AG04449 (cell line): Measurements from ENCODE around the gene AMHR2.
A peak's percentile ranks its signal among the peaks of the same experiment; 100 is the strongest.
"Not testable (repeated sequence)": the region's sequence is repeated elsewhere in the genome, so short reads cannot be mapped to it uniquely, and the experiment has no call there.

Experiments used
- CTCF ChIA-PET: fragments of 350-600 bp; formaldehyde crosslinking; extraction: SDS; loops from one replicate; lab custom pipeline; 2021; ENCODE audit warnings: antibody characterized with exemption; lab: Yijun Ruan, JAX
- POLR2A ChIA-PET: fragments of 400-600, 350-600 bp; formaldehyde crosslinking; extraction: SDS; loops from one replicate; lab custom pipeline; 2020; ENCODE audit warnings: antibody characterized with exemption, inconsistent platforms; lab: Yijun Ruan, JAX
- DNase-seq: peaks from one replicate; pipeline ENCODE4 v3.0.0-alpha.2; 2010; ENCODE audit warnings: low read depth, low spot score
- H3K4me3 ChIP-seq: 2 replicates; pipeline ENCODE4 v1.5.1; 2011; ENCODE audit warnings: low read depth, mild to moderate bottlenecking, control low read depth, low read length
- TF ChIP-seq, protein P1 (sequence below): IDR thresholded peaks from one replicate; pipeline ENCODE4 v1.5.1; 2011; ENCODE audit warnings: mild to moderate bottlenecking, moderate library complexity, low read length, control low read depth, inconsistent platforms; ENCODE audit not compliant: insufficient read depth; ENCODE audit errors: missing control alignments

AMHR2 gene

DNA sequence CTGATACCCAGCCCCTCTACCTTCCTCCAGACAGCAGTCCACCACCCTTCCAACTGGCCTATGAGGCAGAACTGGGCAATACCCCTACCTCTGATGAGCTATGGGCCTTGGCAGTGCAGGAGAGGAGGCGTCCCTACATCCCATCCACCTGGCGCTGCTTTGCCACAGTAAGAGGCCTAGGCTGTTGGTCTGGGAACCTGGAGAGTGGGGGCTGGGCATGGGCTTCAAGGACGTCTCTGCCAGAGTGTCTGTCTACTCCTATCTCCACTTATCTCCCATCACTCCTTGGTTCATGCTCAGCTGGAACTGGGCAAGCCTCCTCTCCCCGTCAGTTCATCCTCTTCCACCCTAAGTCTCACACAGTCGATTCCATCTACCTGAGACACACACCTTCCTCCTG lies 6.5 kb downstream of the AMHR2 start:
- TF ChIP-seq, protein P1, sequence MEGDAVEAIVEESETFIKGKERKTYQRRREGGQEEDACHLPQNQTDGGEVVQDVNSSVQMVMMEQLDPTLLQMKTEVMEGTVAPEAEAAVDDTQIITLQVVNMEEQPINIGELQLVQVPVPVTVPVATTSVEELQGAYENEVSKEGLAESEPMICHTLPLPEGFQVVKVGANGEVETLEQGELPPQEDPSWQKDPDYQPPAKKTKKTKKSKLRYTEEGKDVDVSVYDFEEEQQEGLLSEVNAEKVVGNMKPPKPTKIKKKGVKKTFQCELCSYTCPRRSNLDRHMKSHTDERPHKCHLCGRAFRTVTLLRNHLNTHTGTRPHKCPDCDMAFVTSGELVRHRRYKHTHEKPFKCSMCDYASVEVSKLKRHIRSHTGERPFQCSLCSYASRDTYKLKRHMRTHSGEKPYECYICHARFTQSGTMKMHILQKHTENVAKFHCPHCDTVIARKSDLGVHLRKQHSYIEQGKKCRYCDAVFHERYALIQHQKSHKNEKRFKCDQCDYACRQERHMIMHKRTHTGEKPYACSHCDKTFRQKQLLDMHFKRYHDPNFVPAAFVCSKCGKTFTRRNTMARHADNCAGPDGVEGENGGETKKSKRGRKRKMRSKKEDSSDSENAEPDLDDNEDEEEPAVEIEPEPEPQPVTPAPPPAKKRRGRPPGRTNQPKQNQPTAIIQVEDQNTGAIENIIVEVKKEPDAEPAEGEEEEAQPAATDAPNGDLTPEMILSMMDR: no peak
- POLR2A ChIA-PET: no interaction called here
- H3K4me3 ChIP-seq: no peak overlapping the region
- DNase-seq: no peak
- CTCF ChIA-PET: interaction anchor here (2.1 to 12.8 kb wide), 3 partner anchors 9 to 109 kb away, joined by 10 to 593 read pairs (median 63); partner anchors contain the start of genes AAAS and AMHR2

DNA sequence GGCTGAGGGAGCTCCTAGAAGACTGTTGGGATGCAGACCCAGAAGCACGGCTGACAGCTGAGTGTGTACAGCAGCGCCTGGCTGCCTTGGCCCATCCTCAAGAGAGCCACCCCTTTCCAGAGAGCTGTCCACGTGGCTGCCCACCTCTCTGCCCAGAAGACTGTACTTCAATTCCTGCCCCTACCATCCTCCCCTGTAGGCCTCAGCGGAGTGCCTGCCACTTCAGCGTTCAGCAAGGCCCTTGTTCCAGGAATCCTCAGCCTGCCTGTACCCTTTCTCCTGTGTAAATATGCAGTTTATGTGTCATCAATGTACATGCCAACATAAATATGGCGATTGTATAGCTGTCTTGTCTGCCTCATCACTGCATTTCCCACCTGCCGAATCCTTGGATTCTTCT lies 7.5 kb downstream of the AMHR2 start:
- no peak for DNase-seq
- POLR2A ChIA-PET: interaction anchor here (0.7 kb wide), 1 partner anchor 10 kb away, joined by 3 read pairs; the partner anchor contains the start of gene PRR13
- H3K4me3 ChIP-seq: no peak overlapping the region
- TF ChIP-seq, protein P1: no peak
- CTCF ChIA-PET: interaction anchor here (0.8 to 12.8 kb wide), 4 partner anchors 10 to 110 kb away, joined by 4 to 593 read pairs (median 36); partner anchors contain the start of genes AAAS and AMHR2

DNA sequence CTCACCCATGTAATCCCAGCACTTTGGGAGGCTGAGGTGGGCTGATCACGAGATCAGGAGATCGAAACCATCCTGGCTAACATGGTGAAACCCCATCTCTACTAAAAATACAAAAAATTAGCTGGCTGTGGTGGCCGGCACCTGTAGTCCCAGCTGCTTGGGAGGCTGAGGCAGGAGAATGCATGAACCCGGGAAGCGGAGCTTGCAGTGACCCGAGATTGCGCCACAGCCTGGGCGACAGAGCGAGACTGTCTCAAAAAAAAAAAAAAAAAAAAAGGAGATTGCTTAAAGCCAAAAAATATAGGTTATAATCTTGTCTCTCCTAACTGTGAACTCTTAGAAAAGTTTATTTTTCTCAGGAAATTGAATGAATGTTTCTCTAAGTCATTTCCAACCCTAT lies 11.7 kb downstream of the AMHR2 start:
- DNase-seq, H3K4me3 ChIP-seq, POLR2A ChIA-PET: not testable (repeated sequence)
- CTCF ChIA-PET: interaction anchor here (1.1 to 3.3 kb wide), 3 partner anchors 10 to 83 kb away, joined by 3 to 13 read pairs (median 6); no protein-coding TSS in a partner anchor

DNA sequence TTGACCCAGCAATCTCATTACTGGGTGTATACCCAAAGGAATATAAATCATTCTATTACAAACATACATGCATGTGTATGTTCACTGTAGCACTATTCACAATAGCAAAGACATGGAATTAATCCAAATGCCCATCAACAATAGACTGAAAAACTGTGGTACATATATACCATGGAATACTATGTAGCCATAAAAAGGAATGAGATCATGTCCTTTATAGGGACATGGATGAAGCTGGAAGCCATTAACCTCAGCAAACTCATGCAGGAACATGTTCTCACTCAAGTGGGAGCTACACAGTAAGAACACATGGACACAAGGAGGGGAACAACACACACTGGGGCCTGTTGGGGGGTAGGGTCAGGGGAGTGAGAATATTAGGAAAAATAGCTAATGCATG lies 15.9 kb downstream of the AMHR2 start:
- ChIA-PET CTCF (interaction anchor here (1.3 to 3.0 kb wide), 4 partner anchors 17 to 90 kb away, joined by 3 to 14 read pairs (median 10); partner anchors contain the start of gene AMHR2), POLR2A (interaction anchor here (2.1 kb wide), 1 partner anchor 11 kb away, joined by 6 read pairs; no protein-coding TSS in a partner anchor)
- not testable (repeated sequence) for DNase-seq, H3K4me3 ChIP-seq

DNA sequence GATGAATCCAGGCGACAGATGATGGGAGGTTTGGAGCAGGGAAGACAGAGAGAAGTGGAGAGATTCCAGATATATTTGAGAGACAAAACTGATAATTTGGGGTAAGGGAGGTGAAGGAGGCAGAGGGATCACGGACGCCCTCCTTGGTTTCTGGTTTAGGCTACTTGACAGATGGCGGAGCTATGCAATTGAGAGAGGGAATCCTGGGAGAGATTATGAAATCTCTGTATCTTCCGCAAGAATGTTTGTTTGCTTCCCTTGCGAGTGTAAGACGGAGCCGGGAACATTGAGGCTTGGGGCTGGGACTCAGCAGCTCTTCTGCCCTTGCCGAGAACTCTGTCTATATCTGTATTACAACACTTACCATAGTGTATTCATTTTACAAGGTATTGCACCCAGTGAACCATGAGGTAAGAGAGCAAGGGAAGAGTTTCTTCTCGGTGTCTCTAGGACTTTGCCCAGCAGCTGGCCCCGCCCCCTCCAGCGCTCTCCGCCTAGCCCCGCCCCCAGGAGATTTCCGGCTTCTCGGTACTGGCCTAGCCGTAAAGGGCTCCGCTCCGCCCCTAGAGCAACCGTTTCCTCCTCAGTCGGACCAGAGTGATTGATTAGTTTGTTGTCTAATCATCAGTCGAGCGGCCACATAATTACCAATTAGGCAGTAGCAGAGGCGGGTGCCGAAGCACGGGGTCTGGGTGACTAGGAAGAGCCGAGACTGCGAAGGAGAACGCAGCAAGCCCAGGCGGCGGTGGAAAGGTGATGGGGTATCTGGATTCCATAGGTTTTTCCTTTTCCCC lies 17.6 kb downstream of the AMHR2 start, which contains the start of gene PRR13:
Gene PRR13 (plus strand): TSS at position 695 of the 794 bp plus-strand sequence. CDS start 981 bp downstream, outside the sequence.
- CTCF ChIA-PET: interaction anchor here (0.6 to 3.0 kb wide), 9 partner anchors 9 to 117 kb away, joined by 3 to 14 read pairs (median 5); no protein-coding TSS in a partner anchor
- DNase-seq: peak; percentile 97
- H3K4me3 ChIP-seq: peak within 1 kb of the TSS; percentile 82
- TF ChIP-seq, protein P1: no peak
- POLR2A ChIA-PET: interaction anchor here (0.5 to 2.1 kb wide), 10 partner anchors 8 to 221 kb away, joined by 3 to 9 read pairs (median 4); partner anchors contain the start of genes AAAS, SP1 and TARBP2

DNA sequence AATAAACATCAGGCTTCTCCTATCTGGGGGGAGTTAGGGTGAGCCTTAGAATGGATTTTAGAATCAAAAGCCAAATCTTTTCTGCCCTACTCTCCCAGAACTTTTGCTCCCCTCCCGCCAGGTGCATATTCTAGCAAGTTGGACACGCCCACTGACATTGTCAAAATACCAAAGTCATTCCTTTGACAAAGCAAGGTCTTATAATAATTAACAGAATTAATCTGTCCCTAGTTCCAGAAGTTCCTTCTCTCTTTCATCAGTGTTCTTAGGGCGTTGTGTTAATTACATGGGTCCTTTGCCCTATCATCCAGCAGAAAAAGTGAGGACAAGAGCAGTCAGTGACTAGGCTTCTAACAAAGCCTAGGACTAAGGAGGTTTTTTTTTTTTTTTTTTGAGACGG lies 20.3 kb downstream of the AMHR2 start:
- H3K4me3 ChIP-seq: no peak overlapping the region
- TF ChIP-seq, protein P1: no peak
- no peak for DNase-seq
- CTCF ChIA-PET: interaction anchor here (0.9 to 1.6 kb wide), 2 partner anchors 92 to 123 kb away, joined by 3 to 4 read pairs; partner anchors contain the start of gene AAAS
- POLR2A ChIA-PET: no interaction called here

DNA sequence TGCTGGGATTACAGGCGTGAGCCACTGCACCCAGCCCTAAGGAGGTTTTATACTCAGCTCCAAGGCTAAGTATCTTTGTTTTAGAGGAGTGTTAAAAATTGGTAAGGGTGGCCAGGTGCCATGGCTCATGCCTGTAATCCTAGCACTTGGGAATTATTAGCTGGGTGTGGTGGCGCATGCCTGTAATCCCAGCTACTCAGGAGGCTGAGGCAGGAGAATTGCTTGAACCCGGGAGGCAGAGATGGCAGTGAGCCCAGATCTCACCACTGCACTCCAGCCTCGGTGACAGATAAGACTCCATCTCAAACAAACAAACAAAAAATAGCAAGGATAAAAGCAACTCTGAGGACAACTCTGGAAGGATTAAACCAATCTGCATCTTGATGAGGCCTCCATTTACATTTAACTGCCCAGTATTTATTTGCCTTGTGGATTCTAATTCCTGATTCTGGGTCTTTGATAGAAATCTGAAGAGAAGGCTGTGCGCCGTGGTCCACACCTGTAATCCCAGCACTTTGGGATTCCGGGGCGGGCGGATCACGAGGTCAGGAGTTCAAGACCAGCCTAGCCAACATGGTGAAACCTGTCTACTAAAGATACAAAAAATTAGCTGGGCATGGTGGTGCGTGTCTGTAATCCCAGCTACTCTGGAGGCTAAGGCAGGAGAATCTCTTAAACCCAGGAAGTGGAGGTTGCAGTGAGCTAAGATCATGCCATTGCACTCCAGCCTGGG lies 21.1 kb downstream of the AMHR2 start:
- CTCF ChIA-PET: interaction anchor here (0.9 to 1.6 kb wide), 4 partner anchors 77 to 124 kb away, joined by 3 to 4 read pairs (median 3); partner anchors contain the start of gene AAAS
- POLR2A ChIA-PET, DNase-seq, H3K4me3 ChIP-seq: not testable (repeated sequence)
